ENCODE data around the gene ARL6IP5. TPM values are rescaled to one million over a fixed set of nuclear protein-coding genes. Genes with fewer than 3 reads are reported as not detected.
A peak's percentile ranks its signal among the peaks of the same experiment; 100 is the strongest.

Gene ARL6IP5
- total and polyA plus RNA-seq, 2 of the 13 experiments (the other 11 are each of a cell fraction or from before 2014, with no cell fraction given): 23.7 to 29.6 TPM

DNA sequence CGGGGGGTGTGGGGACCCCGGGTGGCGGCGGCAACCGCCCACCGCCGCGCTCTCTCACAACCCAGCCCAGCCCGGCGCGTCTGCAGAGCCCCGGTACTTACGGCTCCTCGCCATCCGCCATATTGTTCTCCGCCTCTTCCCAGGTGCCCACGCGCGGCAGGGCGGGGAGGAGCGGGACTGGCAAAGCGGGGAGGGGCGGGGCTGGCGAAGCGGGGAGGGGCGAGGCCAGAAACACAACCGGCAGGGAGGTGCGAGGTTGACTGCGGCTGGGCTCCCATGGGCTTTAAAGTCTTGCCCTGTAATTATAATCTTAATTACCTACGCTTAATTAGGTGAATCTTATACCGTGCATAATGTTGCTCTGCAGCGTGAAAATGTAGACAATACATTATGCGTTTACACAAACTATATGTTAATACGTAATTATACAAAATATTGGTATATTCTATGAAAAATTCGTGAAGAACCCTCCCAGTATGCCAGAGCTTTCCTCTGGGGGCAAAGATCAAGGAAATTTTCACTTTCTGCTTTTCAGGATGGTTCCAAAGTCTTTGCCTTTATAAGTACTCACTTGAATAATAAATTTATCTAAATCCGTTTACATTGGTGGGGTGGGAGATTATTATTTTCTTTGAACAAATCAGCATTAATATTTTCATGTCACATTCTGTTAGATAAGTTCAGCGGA lies 4.4 kb upstream of the ARL6IP5 start, which contains the start of gene UBA3 (continued):
- TF ChIP-seq ZNF775 (CRISPR knock-in tag; IDR thresholded peaks at IDR 0.05; ENCODE audit: borderline replicate concordance): no peak
- no peak for TF ChIP-seq ZFP36L1 (CRISPR knock-in tag; IDR thresholded peaks at IDR 0.05)
- TF ChIP-seq FOSL2 (CRISPR knock-in tag; IDR thresholded peaks at IDR 0.05): peak; percentile 28; the same call in 1 of the 2 replicates
- TF ChIP-seq, protein P1, sequence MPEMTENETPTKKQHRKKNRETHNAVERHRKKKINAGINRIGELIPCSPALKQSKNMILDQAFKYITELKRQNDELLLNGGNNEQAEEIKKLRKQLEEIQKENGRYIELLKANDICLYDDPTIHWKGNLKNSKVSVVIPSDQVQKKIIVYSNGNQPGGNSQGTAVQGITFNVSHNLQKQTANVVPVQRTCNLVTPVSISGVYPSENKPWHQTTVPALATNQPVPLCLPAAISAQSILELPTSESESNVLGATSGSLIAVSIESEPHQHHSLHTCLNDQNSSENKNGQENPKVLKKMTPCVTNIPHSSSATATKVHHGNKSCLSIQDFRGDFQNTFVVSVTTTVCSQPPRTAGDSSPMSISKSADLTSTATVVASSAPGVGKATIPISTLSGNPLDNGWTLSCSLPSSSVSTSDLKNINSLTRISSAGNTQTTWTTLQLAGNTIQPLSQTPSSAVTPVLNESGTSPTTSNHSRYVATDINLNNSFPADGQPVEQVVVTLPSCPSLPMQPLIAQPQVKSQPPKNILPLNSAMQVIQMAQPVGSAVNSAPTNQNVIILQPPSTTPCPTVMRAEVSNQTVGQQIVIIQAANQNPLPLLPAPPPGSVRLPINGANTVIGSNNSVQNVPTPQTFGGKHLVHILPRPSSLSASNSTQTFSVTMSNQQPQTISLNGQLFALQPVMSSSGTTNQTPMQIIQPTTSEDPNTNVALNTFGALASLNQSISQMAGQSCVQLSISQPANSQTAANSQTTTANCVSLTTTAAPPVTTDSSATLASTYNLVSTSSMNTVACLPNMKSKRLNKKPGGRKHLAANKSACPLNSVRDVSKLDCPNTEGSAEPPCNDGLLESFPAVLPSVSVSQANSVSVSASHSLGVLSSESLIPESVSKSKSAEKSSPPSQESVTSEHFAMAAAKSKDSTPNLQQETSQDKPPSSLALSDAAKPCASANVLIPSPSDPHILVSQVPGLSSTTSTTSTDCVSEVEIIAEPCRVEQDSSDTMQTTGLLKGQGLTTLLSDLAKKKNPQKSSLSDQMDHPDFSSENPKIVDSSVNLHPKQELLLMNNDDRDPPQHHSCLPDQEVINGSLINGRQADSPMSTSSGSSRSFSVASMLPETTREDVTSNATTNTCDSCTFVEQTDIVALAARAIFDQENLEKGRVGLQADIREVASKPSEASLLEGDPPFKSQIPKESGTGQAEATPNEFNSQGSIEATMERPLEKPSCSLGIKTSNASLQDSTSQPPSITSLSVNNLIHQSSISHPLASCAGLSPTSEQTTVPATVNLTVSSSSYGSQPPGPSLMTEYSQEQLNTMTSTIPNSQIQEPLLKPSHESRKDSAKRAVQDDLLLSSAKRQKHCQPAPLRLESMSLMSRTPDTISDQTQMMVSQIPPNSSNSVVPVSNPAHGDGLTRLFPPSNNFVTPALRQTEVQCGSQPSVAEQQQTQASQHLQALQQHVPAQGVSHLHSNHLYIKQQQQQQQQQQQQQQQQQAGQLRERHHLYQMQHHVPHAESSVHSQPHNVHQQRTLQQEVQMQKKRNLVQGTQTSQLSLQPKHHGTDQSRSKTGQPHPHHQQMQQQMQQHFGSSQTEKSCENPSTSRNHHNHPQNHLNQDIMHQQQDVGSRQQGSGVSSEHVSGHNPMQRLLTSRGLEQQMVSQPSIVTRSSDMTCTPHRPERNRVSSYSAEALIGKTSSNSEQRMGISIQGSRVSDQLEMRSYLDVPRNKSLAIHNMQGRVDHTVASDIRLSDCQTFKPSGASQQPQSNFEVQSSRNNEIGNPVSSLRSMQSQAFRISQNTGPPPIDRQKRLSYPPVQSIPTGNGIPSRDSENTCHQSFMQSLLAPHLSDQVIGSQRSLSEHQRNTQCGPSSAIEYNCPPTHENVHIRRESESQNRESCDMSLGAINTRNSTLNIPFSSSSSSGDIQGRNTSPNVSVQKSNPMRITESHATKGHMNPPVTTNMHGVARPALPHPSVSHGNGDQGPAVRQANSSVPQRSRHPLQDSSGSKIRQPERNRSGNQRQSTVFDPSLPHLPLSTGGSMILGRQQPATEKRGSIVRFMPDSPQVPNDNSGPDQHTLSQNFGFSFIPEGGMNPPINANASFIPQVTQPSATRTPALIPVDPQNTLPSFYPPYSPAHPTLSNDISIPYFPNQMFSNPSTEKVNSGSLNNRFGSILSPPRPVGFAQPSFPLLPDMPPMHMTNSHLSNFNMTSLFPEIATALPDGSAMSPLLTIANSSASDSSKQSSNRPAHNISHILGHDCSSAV (CRISPR knock-in tag; IDR thresholded peaks at IDR 0.05; ENCODE audit: borderline replicate concordance): no peak
- TF ChIP-seq, protein P2, sequence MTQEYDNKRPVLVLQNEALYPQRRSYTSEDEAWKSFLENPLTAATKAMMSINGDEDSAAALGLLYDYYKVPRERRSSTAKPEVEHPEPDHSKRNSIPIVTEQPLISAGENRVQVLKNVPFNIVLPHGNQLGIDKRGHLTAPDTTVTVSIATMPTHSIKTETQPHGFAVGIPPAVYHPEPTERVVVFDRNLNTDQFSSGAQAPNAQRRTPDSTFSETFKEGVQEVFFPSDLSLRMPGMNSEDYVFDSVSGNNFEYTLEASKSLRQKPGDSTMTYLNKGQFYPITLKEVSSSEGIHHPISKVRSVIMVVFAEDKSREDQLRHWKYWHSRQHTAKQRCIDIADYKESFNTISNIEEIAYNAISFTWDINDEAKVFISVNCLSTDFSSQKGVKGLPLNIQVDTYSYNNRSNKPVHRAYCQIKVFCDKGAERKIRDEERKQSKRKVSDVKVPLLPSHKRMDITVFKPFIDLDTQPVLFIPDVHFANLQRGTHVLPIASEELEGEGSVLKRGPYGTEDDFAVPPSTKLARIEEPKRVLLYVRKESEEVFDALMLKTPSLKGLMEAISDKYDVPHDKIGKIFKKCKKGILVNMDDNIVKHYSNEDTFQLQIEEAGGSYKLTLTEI (CRISPR knock-in tag; conservative IDR thresholded peaks at IDR 0.05): no peak
- TF ChIP-seq, protein P3, sequence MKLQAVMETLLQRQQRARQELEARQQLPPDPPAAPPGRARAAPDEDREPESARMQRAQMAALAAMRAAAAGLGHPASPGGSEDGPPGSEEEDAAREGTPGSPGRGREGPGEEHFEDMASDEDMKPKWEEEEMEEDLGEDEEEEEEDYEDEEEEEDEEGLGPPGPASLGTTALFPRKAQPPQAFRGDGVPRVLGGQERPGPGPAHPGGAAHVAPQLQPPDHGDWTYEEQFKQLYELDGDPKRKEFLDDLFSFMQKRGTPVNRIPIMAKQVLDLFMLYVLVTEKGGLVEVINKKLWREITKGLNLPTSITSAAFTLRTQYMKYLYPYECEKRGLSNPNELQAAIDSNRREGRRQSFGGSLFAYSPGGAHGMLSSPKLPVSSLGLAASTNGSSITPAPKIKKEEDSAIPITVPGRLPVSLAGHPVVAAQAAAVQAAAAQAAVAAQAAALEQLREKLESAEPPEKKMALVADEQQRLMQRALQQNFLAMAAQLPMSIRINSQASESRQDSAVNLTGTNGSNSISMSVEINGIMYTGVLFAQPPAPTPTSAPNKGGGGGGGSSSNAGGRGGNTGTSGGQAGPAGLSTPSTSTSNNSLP (IDR thresholded peaks at IDR 0.05; ENCODE audit: low read depth, low read length): no peak
- no peak for TF ChIP-seq ZNF468 (CRISPR knock-in tag; IDR thresholded peaks at IDR 0.05)
- TF ChIP-seq CCDC6 (CRISPR knock-in tag; IDR thresholded peaks at IDR 0.05): 0 out of 2 replicates have a peak, but pooled peaks have one; percentile 26
- TF ChIP-seq, protein P4, sequence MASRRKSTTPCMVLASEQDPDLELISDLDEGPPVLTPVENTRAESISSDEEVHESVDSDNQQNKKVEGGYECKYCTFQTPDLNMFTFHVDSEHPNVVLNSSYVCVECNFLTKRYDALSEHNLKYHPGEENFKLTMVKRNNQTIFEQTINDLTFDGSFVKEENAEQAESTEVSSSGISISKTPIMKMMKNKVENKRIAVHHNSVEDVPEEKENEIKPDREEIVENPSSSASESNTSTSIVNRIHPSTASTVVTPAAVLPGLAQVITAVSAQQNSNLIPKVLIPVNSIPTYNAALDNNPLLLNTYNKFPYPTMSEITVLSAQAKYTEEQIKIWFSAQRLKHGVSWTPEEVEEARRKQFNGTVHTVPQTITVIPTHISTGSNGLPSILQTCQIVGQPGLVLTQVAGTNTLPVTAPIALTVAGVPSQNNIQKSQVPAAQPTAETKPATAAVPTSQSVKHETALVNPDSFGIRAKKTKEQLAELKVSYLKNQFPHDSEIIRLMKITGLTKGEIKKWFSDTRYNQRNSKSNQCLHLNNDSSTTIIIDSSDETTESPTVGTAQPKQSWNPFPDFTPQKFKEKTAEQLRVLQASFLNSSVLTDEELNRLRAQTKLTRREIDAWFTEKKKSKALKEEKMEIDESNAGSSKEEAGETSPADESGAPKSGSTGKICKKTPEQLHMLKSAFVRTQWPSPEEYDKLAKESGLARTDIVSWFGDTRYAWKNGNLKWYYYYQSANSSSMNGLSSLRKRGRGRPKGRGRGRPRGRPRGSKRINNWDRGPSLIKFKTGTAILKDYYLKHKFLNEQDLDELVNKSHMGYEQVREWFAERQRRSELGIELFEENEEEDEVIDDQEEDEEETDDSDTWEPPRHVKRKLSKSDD (CRISPR knock-in tag; IDR thresholded peaks at IDR 0.05; ENCODE audit: low read depth): no peak
- peak; percentile 17; the same call in 1 of the 2 replicates for TF ChIP-seq SUZ12 (IDR thresholded peaks at IDR 0.05; ENCODE audit: low read depth, low read length)
- no peak for TF ChIP-seq ZSCAN21 (CRISPR knock-in tag; IDR thresholded peaks at IDR 0.05; ENCODE audit: borderline replicate concordance)

Data from HepG2 (cell line).